22Rv1 (cell line): ENCODE measurements around the gene BCAS1.

Experiments used
- ZFX ChIP-seq: fragments of 450-650 bp; IDR thresholded peaks from 2 replicates; pipeline ENCODE4 v1.6.1; 2017; ENCODE audit warnings: antibody characterized with exemption, borderline replicate concordance
- TF ChIP-seq, protein P1 (sequence below): fragments of 450-650 bp; IDR thresholded peaks from 2 replicates; pipeline ENCODE4 v1.5.1; 2017; ENCODE audit warnings: mild to moderate bottlenecking

DNA sequence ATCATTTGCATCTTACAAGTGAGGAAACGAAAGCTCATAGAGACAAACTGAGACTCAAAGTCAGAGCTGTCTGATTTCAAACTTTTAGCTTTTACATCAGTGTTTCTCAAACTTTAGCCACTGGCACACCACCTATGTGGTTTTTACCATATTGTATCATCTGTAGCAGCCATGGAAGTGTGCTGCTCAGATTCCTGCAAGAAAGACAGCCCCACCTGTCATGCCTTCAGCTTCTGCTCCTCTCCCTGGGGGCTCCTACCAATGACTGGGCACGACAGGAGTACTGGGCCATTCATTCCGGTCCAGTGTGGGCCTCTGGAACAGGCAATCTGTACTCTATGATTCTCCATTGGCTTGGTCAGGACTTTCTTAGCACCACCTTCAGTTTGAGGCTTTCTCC, 87.0 kb downstream of the BCAS1 start:
- TF ChIP-seq, protein P1, sequence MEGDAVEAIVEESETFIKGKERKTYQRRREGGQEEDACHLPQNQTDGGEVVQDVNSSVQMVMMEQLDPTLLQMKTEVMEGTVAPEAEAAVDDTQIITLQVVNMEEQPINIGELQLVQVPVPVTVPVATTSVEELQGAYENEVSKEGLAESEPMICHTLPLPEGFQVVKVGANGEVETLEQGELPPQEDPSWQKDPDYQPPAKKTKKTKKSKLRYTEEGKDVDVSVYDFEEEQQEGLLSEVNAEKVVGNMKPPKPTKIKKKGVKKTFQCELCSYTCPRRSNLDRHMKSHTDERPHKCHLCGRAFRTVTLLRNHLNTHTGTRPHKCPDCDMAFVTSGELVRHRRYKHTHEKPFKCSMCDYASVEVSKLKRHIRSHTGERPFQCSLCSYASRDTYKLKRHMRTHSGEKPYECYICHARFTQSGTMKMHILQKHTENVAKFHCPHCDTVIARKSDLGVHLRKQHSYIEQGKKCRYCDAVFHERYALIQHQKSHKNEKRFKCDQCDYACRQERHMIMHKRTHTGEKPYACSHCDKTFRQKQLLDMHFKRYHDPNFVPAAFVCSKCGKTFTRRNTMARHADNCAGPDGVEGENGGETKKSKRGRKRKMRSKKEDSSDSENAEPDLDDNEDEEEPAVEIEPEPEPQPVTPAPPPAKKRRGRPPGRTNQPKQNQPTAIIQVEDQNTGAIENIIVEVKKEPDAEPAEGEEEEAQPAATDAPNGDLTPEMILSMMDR = no peak
- TF ChIP-seq ZFX = no peak
